GM21723 (cell line): ENCODE results near the gene MYLK4.

Experiments used
- ATAC-seq: cut with Tn5 transposase; IDR thresholded peaks from one replicate; pipeline ENCODE4 v1.9.1; 2021; ENCODE audit warnings: mild to moderate bottlenecking, moderate library complexity; ENCODE audit not compliant: unreplicated experiment

MYLK4 gene

GRCh38 chr6:2710412-2710811 lies 40.3 kb downstream of the MYLK4 start:
- ATAC-seq = no peak

GRCh38 chr6:2708456-2708855 lies 42.3 kb downstream of the MYLK4 start:
- ATAC-seq = no peak

- ATAC-seq = no peak
Observed at GRCh38 chr6:2706558-2706957, 44.2 kb downstream of the MYLK4 start.

DNA sequence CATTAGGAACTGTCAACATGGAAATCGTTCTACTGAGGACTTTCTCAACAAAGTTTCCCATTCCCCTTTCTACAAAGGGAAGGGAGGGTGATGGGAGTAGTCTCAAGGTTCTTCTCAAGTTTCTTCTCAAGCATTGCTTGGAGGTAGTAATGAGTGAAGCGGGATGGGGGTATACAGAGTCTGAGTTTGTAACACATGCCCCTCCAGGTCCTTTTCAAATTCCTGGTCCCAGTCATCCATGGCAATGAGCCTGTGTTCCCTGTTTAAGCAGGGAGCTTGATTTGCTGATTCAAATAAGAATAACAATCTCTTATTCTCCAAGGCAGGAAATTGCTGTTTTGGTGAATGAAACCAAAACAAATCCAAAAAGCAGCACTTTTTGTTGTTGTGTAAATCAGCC lies 45.5 kb downstream of the MYLK4 start:
- ATAC-seq = no peak

GRCh38 chr6:2697291-2697690 lies 53.4 kb downstream of the MYLK4 start:
- no peak for ATAC-seq

GRCh38 chr6:2695454-2696095 lies 55.1 kb downstream of the MYLK4 start:
- no peak for ATAC-seq

DNA sequence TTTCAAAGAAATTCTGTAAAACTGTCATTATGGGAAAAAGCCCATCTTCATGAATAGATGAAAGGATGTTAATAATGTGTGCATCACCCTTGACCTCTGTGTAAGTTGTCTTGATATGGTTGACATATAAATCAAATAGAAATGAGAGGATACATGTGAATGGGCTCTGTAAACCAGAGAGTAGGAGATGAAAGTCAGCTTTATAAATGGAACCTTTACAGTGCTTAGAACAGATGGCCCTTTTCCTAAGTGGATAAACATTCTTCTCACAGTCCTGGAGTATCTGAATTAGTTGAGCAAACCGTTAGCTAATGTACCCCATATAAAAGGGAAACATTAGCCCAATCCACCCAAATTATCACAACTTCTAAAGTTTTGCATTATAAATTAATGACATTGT lies 57.5 kb downstream of the MYLK4 start:
- ATAC-seq = no peak

- no peak for ATAC-seq
Observed at GRCh38 chr6:2688401-2689064, 62.2 kb downstream of the MYLK4 start.

DNA sequence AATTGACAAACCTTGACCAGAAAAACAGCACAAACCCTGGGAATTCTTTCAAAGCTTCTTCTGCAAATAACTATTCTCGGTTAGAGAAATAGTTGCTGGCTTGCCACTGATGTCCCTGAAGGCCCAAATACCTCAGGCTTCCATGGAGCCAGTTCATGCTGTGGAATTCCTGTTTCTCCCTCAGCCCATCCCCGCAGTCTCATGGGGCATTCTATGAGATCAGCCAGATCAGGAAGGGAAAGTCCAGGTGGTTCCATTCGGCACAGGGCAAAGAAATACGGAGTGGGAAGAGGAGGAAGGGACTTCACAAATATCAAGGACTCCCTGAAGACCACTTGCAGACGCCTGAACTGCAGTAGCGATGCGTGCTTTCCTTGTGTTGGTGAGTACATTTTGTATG lies 63.3 kb downstream of the MYLK4 start:
- no peak for ATAC-seq

DNA sequence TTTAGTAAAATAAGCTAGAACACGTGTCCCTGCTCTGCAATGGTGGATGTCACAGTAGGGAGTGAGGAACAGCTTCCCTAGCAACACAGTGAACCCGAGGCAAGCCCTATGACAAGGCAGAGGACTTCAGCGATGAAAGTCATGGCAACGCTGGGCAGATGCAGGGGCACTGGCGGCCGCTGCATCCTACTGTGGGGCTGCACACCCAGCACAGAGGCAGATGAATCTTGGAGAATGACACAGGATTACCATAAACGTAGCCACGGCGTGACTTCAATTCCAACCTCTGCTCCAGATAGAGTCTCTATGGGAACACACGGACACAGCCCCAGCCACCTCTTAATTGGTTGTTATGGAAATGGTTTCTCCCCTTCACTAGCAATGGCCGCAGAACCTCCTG lies 64.2 kb downstream of the MYLK4 start:
- no peak for ATAC-seq

DNA sequence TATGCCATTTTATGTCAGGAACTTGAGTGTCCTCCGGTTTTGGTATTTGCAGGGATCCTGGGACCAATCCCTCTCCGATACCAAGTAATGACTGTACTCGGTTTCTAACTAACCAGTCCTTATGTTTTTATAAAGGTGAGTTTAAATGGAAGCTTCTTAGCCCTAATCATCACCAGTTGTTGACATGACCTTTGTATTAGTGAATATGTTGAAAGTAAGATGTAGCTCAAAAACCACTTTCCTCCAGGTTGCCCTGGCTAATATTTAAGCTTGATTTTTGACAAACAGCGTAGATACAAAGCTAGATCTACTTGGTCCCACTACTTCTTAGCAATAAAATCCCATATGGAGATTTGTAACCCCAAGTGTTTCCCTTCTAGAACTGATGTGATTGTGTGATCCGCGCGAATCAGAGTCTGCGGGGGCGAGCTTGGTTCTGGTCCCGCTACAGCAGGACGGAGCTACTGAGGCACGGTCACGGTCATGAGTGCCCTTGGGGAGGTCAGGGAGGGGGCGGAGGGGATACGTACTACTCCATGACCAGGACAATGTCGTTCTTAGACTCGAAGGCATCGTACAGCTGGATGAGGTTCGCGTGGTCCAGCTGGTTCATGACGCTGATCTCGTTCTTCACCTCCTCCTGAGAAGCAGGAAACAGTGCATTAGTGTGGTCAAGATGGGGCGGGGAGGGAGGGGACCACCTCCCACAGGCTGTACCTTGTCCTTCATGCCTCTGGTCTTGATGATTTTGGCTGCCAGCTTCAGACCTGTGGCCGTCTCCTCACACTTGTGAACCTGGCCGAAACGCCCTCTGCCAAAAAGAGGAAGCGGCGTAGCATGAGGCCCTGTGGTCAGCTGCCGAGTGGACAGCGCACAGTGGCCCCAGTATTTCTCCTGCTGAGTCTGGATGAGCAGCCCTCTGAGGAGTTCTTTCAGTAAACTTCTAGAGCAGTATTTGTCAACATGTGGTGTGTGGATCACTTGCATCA lies 65.7 kb downstream of the MYLK4 start:
- no peak for ATAC-seq

- no peak for ATAC-seq
Observed at GRCh38 chr6:2684103-2684749, 66.5 kb downstream of the MYLK4 start.

GRCh38 chr6:2680264-2680922 lies 70.3 kb downstream of the MYLK4 start:
- ATAC-seq = no peak

- no peak for ATAC-seq
Observed at GRCh38 chr6:2677080-2677593, 73.6 kb downstream of the MYLK4 start.

- no peak for ATAC-seq
Observed at GRCh38 chr6:2676048-2676447, 74.7 kb downstream of the MYLK4 start.

DNA sequence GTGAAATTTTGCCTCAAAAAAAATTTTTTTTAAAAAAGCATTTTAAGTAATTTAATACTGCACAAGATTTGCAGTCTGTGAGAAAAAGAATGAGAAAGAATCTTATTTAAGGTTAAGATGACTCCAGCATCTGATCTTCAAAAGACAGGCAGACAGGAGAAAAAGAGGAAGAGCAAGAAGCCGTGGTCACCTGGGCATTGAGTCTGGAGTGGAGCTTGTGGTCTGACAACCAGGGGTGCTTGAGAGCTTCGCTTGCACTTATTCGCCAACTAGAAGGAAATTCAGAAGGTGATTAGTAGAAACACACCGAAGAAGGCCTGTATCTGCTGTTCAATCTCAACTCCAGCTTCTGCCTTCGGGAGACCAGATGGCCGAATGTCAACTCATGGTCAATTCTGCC lies 75.9 kb downstream of the MYLK4 start:
- ATAC-seq = no peak

GRCh38 chr6:2669067-2669700 lies 81.5 kb downstream of the MYLK4 start:
- no peak for ATAC-seq

GRCh38 chr6:2667617-2668016 lies 83.1 kb downstream of the MYLK4 start:
- no peak for ATAC-seq

GRCh38 chr6:2666906-2667575 lies 83.7 kb downstream of the MYLK4 start:
- ATAC-seq = no peak
